GM23338 (cell line): Measurements from ENCODE around the gene ZPR1.

ENCODE experiments used
- POLR2AphosphoS5 ChIP-seq: IDR thresholded peaks from 2 replicates; pipeline ENCODE4 v1.6.1; 2016; ENCODE audit warnings: antibody characterized with exemption, low read depth
- REST ChIP-seq: IDR thresholded peaks from one replicate; pipeline ENCODE4 v1.6.1; 2018; ENCODE audit warnings: antibody characterized with exemption; ENCODE audit not compliant: unreplicated experiment
- TF ChIP-seq, protein P1 (sequence below), 2 experiments: fragments of 200-600 bp in 1 of 2; sonication (generic) in 1 of 2; conservative IDR thresholded peaks; 2 replicates each; pipeline versions ENCODE4 v1.5.1 to v1.6.1; 2016 to 2017; ENCODE audit warnings: antibody characterized with exemption in 2 of 2, low read depth in 2 of 2, mild to moderate bottlenecking in 2 of 2, moderate library complexity in 1 of 2

- TF ChIP-seq, protein P1, sequence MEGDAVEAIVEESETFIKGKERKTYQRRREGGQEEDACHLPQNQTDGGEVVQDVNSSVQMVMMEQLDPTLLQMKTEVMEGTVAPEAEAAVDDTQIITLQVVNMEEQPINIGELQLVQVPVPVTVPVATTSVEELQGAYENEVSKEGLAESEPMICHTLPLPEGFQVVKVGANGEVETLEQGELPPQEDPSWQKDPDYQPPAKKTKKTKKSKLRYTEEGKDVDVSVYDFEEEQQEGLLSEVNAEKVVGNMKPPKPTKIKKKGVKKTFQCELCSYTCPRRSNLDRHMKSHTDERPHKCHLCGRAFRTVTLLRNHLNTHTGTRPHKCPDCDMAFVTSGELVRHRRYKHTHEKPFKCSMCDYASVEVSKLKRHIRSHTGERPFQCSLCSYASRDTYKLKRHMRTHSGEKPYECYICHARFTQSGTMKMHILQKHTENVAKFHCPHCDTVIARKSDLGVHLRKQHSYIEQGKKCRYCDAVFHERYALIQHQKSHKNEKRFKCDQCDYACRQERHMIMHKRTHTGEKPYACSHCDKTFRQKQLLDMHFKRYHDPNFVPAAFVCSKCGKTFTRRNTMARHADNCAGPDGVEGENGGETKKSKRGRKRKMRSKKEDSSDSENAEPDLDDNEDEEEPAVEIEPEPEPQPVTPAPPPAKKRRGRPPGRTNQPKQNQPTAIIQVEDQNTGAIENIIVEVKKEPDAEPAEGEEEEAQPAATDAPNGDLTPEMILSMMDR (conservative IDR thresholded peaks at IDR 0.05; ENCODE audit: low read depth in 2 of 2) = no peak
- TF ChIP-seq POLR2AphosphoS5 = no peak
- no peak for TF ChIP-seq REST
Measured at GRCh38 chr11:116804001-116804400, 16.2 kb upstream of the ZPR1 start.
